ENCODE results near the gene OVCH1. TPM values are rescaled to one million over a fixed set of nuclear protein-coding genes. Genes with fewer than 3 reads are reported as not detected.

OVCH1 gene
- total RNA-seq, 3 donors from 2014 or later = 0.33 to 0.64 (median 0.44) TPM

- no peak for DNase-seq (ENCODE audit: low spot score in 2 of 2)
- H3K27me3 ChIP-seq = no peaks in the 10 kb centered on the region
- no peaks in the 10 kb centered on the region for H3K4me1 ChIP-seq
- intact Hi-C loops (cut with DNase I; ENCODE audit: low total_unique reads) = no loop called here
- no peaks in the 10 kb centered on the region for H3K9me3 ChIP-seq
- no peak overlapping the region for H3K4me3 ChIP-seq
- H3K36me3 ChIP-seq = no peaks in the 10 kb centered on the region
- H3K27ac ChIP-seq = no peak overlapping the region
- TF ChIP-seq CTCF (IDR thresholded peaks at IDR 0.05) (no peak), POLR2AphosphoS5 (IDR thresholded peaks at IDR 0.05) (no peak), POLR2A (IDR thresholded peaks at IDR 0.05) (no peak)
Observed at GRCh38 chr12:29544428-29545101, 47.1 kb upstream of the OVCH1 start.

GRCh38 chr12:29543036-29543435, 45.5 kb upstream of the OVCH1 start:
- Histone ChIP-seq H3K4me3 (peak overlapping the region in 1 of 3 donors; percentile 20), H3K27me3 (no peaks in the 10 kb centered on the region), H3K9me3 (no peaks in the 10 kb centered on the region), H3K27ac (no peak overlapping the region), H3K36me3 (no peaks in the 10 kb centered on the region), H3K4me1 (no peaks in the 10 kb centered on the region)
- TF ChIP-seq POLR2AphosphoS5 (IDR thresholded peaks at IDR 0.05) = no peak
- TF ChIP-seq CTCF (IDR thresholded peaks at IDR 0.05) = no peak
- no peak for TF ChIP-seq POLR2A (IDR thresholded peaks at IDR 0.05)
- intact Hi-C loops (cut with DNase I; ENCODE audit: low total_unique reads) = no loop called here
- no peak for DNase-seq (ENCODE audit: low spot score in 2 of 2)

GRCh38 chr12:29537298-29537697, 39.8 kb upstream of the OVCH1 start:
- H3K27me3 ChIP-seq = no peaks in the 10 kb centered on the region
- H3K36me3 ChIP-seq = no peaks in the 10 kb centered on the region
- H3K9me3 ChIP-seq = no peaks in the 10 kb centered on the region
- no peak overlapping the region for H3K27ac ChIP-seq
- TF ChIP-seq CTCF (IDR thresholded peaks at IDR 0.05) (no peak), POLR2AphosphoS5 (IDR thresholded peaks at IDR 0.05) (no peak), POLR2A (IDR thresholded peaks at IDR 0.05) (no peak)
- intact Hi-C loops (cut with DNase I; ENCODE audit: low total_unique reads) = no loop called here
- DNase-seq (ENCODE audit: low spot score in 2 of 2) = no peak
- no peak overlapping the region for H3K4me3 ChIP-seq
- no peaks in the 10 kb centered on the region for H3K4me1 ChIP-seq

GRCh38 chr12:29534935-29535334, 37.4 kb upstream of the OVCH1 start:
- Histone ChIP-seq H3K27ac (no peak overlapping the region), H3K4me1 (no peaks in the 10 kb centered on the region), H3K9me3 (no peaks in the 10 kb centered on the region), H3K4me3 (no peak overlapping the region), H3K27me3 (no peaks in the 10 kb centered on the region), H3K36me3 (no peaks in the 10 kb centered on the region)
- TF ChIP-seq CTCF (IDR thresholded peaks at IDR 0.05) = no peak
- TF ChIP-seq POLR2AphosphoS5 (IDR thresholded peaks at IDR 0.05) = no peak
- TF ChIP-seq POLR2A (IDR thresholded peaks at IDR 0.05) = no peak
- DNase-seq (ENCODE audit: low spot score in 2 of 2) = no peak
- intact Hi-C loops (cut with DNase I; ENCODE audit: low total_unique reads) = no loop called here

GRCh38 chr12:29533815-29534489, 36.5 kb upstream of the OVCH1 start:
- no peak overlapping the region for H3K4me3 ChIP-seq
- DNase-seq (ENCODE audit: low spot score in 2 of 2) = no peak
- no peak overlapping the region for H3K27ac ChIP-seq
- intact Hi-C loops (cut with DNase I; ENCODE audit: low total_unique reads) = no loop called here
- H3K4me1 ChIP-seq = no peaks in the 10 kb centered on the region
- no peaks in the 10 kb centered on the region for H3K27me3 ChIP-seq
- no peaks in the 10 kb centered on the region for H3K9me3 ChIP-seq
- TF ChIP-seq POLR2A (IDR thresholded peaks at IDR 0.05) (no peak), POLR2AphosphoS5 (IDR thresholded peaks at IDR 0.05) (no peak), CTCF (IDR thresholded peaks at IDR 0.05) (no peak)
- no peaks in the 10 kb centered on the region for H3K36me3 ChIP-seq
